Right lung (tissue), 5 donors: ENCODE results near the gene POU6F1. TPM values are rescaled to one million over a fixed set of nuclear protein-coding genes. Genes with fewer than 3 reads are reported as not detected.

Experiments
- DNase-seq, 2 donors: peaks; one replicate each; pipeline ENCODE4 v3.0.0-alpha.2; 2013
- polyA plus RNA-seq, 5 donors: library from polyadenylated mRNA; unstranded; fragments of 120-200 nt; gene quantifications; one replicate each; pipeline versions ENCODE4 v1.2.1 to v1.2.3, GENCODE V29; 2013; ENCODE audit warnings: inconsistent platforms in 1 of 5, low replicate concordance in 1 of 5; ENCODE audit not compliant: insufficient read length in 5 of 5, insufficient read depth in 1 of 5

Gene POU6F1
- polyA plus RNA-seq, 5 donors, result 8.5 to 17.4 (median 12.5) TPM

GRCh38 chr12:51198568-51199365 lies 19.1 kb downstream of the POU6F1 start:
- DNase-seq, result no peak

- no peak for DNase-seq
These were observed 19.9 kb downstream of the POU6F1 start for GRCh38 chr12:51197736-51198567.

- no peak for DNase-seq
These were observed 21.3 kb downstream of the POU6F1 start for GRCh38 chr12:51196547-51196946.

- no peak for DNase-seq
These were observed 22.0 kb downstream of the POU6F1 start for GRCh38 chr12:51195841-51196240.

GRCh38 chr12:51192284-51192671 lies 25.6 kb downstream of the POU6F1 start:
- DNase-seq, result no peak

- DNase-seq, result no peak
These were observed 26.2 kb downstream of the POU6F1 start for GRCh38 chr12:51191516-51192283.

GRCh38 chr12:51190820-51191219 lies 27.0 kb downstream of the POU6F1 start:
- DNase-seq, result no peak

GRCh38 chr12:51189790-51190355 lies 28.0 kb downstream of the POU6F1 start:
- no peak for DNase-seq

GRCh38 chr12:51188359-51189051 lies 29.4 kb downstream of the POU6F1 start:
- no peak for DNase-seq

GRCh38 chr12:51187370-51187987 lies 30.4 kb downstream of the POU6F1 start:
- no peak for DNase-seq

- no peak for DNase-seq
These were observed 31.3 kb downstream of the POU6F1 start for GRCh38 chr12:51186465-51187085.

- no peak for DNase-seq
These were observed 32.6 kb downstream of the POU6F1 start for GRCh38 chr12:51185171-51185717.

GRCh38 chr12:51183816-51184215 lies 34.0 kb downstream of the POU6F1 start:
- DNase-seq, result peak; percentile 21 to 38

- DNase-seq, result no peak
These were observed 34.5 kb downstream of the POU6F1 start for GRCh38 chr12:51183349-51183748.

GRCh38 chr12:51181558-51181957 lies 36.3 kb downstream of the POU6F1 start:
- DNase-seq, result no peak

- DNase-seq, result no peak
These were observed 40.0 kb downstream of the POU6F1 start for GRCh38 chr12:51177897-51178296.

GRCh38 chr12:51174501-51174900 lies 43.4 kb downstream of the POU6F1 start:
- DNase-seq, result no peak

- DNase-seq, result peak; percentile 96
These were observed 45.1 kb downstream of the POU6F1 start, which contains the start of gene TFCP2 for GRCh38 chr12:51172515-51173431. TFCP2 (minus strand) TSS chr12:51173135; CDS start chr12:51172422, 713 bp downstream.
